Measurements from ENCODE around the gene SYNPO2. TPM values are rescaled to one million over a fixed set of nuclear protein-coding genes. Genes with fewer than 3 reads are reported as not detected.
"Not testable (repeated sequence)": the region's sequence is repeated elsewhere in the genome, so short reads cannot be mapped to it uniquely, and the experiment has no call there.

The SYNPO2 gene
- total RNA-seq, 1 donor from 2014 or later: 22.9 TPM

DNA sequence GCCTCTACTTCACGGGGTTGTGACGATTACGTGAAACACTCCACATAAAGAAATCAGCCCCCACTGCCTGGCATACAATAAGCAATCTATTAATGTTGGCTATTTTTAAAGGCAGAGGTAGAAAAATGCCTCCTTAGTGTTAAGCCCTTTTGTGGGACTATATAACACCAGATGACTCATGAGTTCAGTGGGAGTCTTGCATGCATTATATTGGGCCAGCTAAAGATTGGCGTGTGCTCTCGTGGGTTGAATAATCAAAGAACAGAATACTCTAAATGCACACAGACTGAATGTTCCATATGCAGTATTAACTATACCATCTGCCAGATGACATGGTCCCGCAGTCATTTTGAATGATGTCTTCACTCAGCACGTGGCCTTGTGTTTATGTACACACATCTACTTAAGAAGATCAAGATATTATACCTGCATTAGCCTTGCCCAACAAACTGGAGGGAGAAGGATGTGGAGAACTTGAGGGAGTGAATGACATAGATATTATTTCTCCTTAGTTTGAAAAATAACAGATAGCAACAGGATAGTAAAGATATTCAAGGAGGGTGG lies 162.0 kb downstream of the SYNPO2 start:
- no peak overlapping the region for H3K4me3 Mint-ChIP-seq
- TF ChIP-seq, protein P1, sequence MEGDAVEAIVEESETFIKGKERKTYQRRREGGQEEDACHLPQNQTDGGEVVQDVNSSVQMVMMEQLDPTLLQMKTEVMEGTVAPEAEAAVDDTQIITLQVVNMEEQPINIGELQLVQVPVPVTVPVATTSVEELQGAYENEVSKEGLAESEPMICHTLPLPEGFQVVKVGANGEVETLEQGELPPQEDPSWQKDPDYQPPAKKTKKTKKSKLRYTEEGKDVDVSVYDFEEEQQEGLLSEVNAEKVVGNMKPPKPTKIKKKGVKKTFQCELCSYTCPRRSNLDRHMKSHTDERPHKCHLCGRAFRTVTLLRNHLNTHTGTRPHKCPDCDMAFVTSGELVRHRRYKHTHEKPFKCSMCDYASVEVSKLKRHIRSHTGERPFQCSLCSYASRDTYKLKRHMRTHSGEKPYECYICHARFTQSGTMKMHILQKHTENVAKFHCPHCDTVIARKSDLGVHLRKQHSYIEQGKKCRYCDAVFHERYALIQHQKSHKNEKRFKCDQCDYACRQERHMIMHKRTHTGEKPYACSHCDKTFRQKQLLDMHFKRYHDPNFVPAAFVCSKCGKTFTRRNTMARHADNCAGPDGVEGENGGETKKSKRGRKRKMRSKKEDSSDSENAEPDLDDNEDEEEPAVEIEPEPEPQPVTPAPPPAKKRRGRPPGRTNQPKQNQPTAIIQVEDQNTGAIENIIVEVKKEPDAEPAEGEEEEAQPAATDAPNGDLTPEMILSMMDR (conservative IDR thresholded peaks at IDR 0.05): no peak
- no peaks in the 10 kb centered on the region for H3K27me3 Mint-ChIP-seq
- H3K27ac Mint-ChIP-seq: no peak overlapping the region
- DNase-seq (ENCODE audit: extremely low spot score, unreplicated experiment): no peak
- no peaks in the 10 kb centered on the region for H3K9me3 Mint-ChIP-seq
- H3K36me3 Mint-ChIP-seq: no peaks in the 10 kb centered on the region
- no peaks in the 10 kb centered on the region for H3K4me1 Mint-ChIP-seq (ENCODE audit: unreplicated experiment)

- DNase-seq (ENCODE audit: extremely low spot score, unreplicated experiment): no peak
- H3K27ac Mint-ChIP-seq: no peak overlapping the region
- no peak overlapping the region for H3K4me3 Mint-ChIP-seq
- no peaks in the 10 kb centered on the region for H3K9me3 Mint-ChIP-seq
- H3K4me1 Mint-ChIP-seq (ENCODE audit: unreplicated experiment): no peaks in the 10 kb centered on the region
- TF ChIP-seq, protein P1 (conservative IDR thresholded peaks at IDR 0.05): no peak
- no peaks in the 10 kb centered on the region for H3K27me3 Mint-ChIP-seq
- no peaks in the 10 kb centered on the region for H3K36me3 Mint-ChIP-seq
These were observed 164.6 kb downstream of the SYNPO2 start for GRCh38 chr4:119053245-119053644.

DNA sequence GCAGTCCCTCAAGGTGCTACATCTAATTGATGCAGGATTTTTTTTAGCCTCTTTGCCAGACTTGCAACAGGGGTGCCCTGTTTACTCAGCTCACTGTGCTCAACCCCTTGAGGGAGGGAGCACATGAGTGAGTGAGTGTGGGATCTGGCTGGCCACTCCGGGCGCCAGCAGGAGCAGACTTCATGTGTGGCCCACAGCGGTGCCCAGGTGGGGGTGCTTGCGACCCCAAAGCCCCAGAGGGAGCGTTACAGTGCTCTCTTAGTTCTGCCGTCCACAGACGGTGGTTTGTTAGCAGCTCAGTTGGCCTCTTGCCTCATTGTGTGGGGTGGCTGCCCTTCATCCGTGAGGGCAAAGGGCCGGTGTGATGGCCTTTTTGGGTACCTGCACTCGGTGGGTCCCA lies 165.3 kb downstream of the SYNPO2 start:
- Mint-ChIP-seq H3K27me3 (no peaks in the 10 kb centered on the region), H3K36me3 (no peaks in the 10 kb centered on the region), H3K27ac (no peak overlapping the region), H3K9me3 (no peaks in the 10 kb centered on the region), H3K4me1 (ENCODE audit: unreplicated experiment) (no peaks in the 10 kb centered on the region), H3K4me3 (no peak overlapping the region)
- TF ChIP-seq, protein P1 (conservative IDR thresholded peaks at IDR 0.05): no peak
- no peak for DNase-seq (ENCODE audit: extremely low spot score, unreplicated experiment)

DNA sequence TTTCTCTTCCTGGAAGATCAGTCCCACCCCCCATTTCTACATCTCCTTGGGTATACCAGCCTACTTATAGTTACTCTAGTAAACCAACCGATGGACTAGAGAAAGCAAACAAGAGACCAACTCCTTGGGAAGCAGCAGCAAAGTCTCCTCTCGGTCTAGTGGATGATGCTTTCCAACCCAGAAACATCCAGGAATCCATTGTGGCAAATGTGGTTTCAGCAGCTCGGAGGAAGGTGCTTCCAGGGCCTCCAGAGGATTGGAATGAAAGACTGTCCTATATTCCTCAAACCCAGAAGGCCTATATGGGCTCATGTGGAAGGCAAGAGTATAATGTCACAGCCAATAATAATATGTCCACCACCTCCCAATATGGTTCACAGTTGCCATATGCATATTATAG lies 168.8 kb downstream of the SYNPO2 start:
- TF ChIP-seq, protein P1 (conservative IDR thresholded peaks at IDR 0.05): no peak
- DNase-seq (ENCODE audit: extremely low spot score, unreplicated experiment): no peak
- no peak overlapping the region for H3K27ac Mint-ChIP-seq
- no peaks in the 10 kb centered on the region for H3K9me3 Mint-ChIP-seq
- no peak overlapping the region for H3K4me3 Mint-ChIP-seq
- H3K27me3 Mint-ChIP-seq: no peaks in the 10 kb centered on the region
- H3K4me1 Mint-ChIP-seq (ENCODE audit: unreplicated experiment): no peaks in the 10 kb centered on the region
- H3K36me3 Mint-ChIP-seq: no peaks in the 10 kb centered on the region

- Mint-ChIP-seq H3K4me1 (ENCODE audit: unreplicated experiment) (no peaks in the 10 kb centered on the region), H3K36me3 (no peaks in the 10 kb centered on the region), H3K4me3 (no peak overlapping the region), H3K9me3 (no peaks in the 10 kb centered on the region), H3K27me3 (no peaks in the 10 kb centered on the region), H3K27ac (no peak overlapping the region)
- TF ChIP-seq, protein P1 (conservative IDR thresholded peaks at IDR 0.05): no peak
- DNase-seq (ENCODE audit: extremely low spot score, unreplicated experiment): no peak
These were observed 170.6 kb downstream of the SYNPO2 start for GRCh38 chr4:119059221-119059620.

DNA sequence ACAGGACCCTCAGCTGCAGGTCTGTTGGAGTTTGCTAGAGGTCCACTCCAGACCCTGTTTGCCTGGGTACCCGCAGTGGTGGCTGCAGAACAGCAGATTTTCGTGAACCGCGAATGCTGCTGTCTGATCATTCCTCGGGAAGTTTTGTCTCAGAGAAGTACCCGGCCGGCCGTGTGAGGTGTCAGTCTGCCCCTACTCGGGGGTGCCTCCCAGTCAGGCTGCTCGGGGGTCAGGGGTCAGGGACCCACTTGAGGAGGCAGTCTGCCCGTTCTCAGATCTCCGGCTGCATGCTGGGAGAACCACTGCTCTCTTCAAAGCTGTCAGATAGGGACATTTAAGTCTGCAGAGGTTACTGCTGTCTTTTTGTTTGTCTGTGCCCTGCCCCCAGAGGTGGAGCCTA lies 178.5 kb downstream of the SYNPO2 start:
- H3K27ac Mint-ChIP-seq; H3K9me3 Mint-ChIP-seq; H3K27me3 Mint-ChIP-seq; H3K36me3 Mint-ChIP-seq; DNase-seq (ENCODE audit: extremely low spot score, unreplicated experiment): not testable (repeated sequence)
- Mint-ChIP-seq H3K4me1 (ENCODE audit: unreplicated experiment) (peaks cover 14% of the 10 kb centered on the region), H3K4me3 (peak overlapping the region; percentile 77)

DNA sequence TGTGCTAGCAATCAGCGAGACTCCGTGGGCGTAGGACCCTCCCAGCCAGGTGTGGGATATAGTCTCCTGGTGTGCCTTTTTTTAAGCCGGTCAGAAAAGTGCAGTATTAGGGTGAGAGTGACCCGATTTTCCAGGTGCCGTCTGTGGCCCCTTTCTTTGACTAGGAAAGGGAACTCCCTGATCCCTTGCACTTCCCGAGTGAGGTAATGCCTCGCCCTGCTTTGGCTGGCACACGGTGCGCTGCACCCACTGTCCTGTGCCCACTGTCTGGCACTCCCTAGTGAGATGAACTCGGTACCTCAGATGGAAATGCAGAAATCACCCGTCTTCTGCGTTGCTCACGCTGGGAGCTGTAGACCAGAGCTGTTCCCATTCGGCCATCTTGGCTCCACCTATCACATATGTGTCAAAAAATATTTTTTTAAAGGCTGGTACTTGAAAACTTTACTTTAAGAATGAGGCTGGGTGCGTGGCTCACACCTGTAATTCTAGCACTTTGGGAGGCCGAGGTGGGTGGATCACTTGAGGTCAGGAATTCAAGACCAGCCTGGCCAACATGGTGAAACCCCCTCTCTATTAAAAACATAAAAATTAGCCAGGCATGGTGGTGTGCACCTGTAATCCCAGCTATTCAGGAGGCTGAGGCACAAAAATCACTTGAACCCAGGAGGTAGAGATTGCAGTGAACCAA lies 179.2 kb downstream of the SYNPO2 start:
- not testable (repeated sequence) for H3K36me3 Mint-ChIP-seq; H3K27me3 Mint-ChIP-seq; H3K9me3 Mint-ChIP-seq; DNase-seq (ENCODE audit: extremely low spot score, unreplicated experiment)
- Mint-ChIP-seq H3K4me1 (ENCODE audit: unreplicated experiment) (peaks cover 14% of the 10 kb centered on the region), H3K4me3 (peak overlapping the region; percentile 77), H3K27ac (peak overlapping the region; percentile 73)
